ENCODE measurements around the gene AGAP9.
"Not testable (repeated sequence)": the region's sequence is repeated elsewhere in the genome, so short reads cannot be mapped to it uniquely, and the experiment has no call there.

Gene AGAP9

GRCh38 chr10:47523475-47523874 lies at the start of gene AGAP9:
Gene AGAP9, minus strand, starts transcription at chr10:47523638. Its CDS starts 112 bp downstream, at chr10:47523526.
- not testable (repeated sequence) for H3K27ac ChIP-seq (ENCODE audit: low read depth, low read length); H3K4me2 ChIP-seq (ENCODE audit: low read length); H3K36me3 ChIP-seq (ENCODE audit: control insufficient read depth, low read length)

GRCh38 chr10:47571138-47571912 lies 47.9 kb upstream of the AGAP9 start:
- not testable (repeated sequence) for H3K4me2 ChIP-seq (ENCODE audit: low read length); H3K9me3 ChIP-seq (ENCODE audit: control insufficient read depth, insufficient read depth, low read length); H3K4me3 ChIP-seq (ENCODE audit: low read length)

More at GRCh38 chr10:47523475-47523874, at the start of gene AGAP9:
- H3K79me2 ChIP-seq (ENCODE audit: control insufficient read depth, low read length); H3K4me3 ChIP-seq (ENCODE audit: low read length); H4K20me1 ChIP-seq (ENCODE audit: control insufficient read depth, insufficient read depth, low read depth, low read length); H3K9me3 ChIP-seq (ENCODE audit: control insufficient read depth, insufficient read depth, low read length); H3F3A ChIP-seq (ENCODE audit: control insufficient read depth, insufficient read depth); H3K27me3 ChIP-seq (ENCODE audit: control insufficient read depth, low read length); H3K4me1 ChIP-seq (ENCODE audit: control insufficient read depth, low read length); H3K9me2 ChIP-seq (replicated peaks; ENCODE audit: control insufficient read depth, low read length): not testable (repeated sequence)

GRCh38 chr10:47566757-47567156 lies 43.3 kb upstream of the AGAP9 start:
- not testable (repeated sequence) for H3K27ac ChIP-seq (ENCODE audit: low read depth, low read length); H3K36me3 ChIP-seq (ENCODE audit: control insufficient read depth, low read length); H3F3A ChIP-seq (ENCODE audit: control insufficient read depth, insufficient read depth); H4K20me1 ChIP-seq (ENCODE audit: control insufficient read depth, insufficient read depth, low read depth, low read length); H3K9me3 ChIP-seq (ENCODE audit: control insufficient read depth, insufficient read depth, low read length); H3K27me3 ChIP-seq (ENCODE audit: control insufficient read depth, low read length); H3K9me2 ChIP-seq (replicated peaks; ENCODE audit: control insufficient read depth, low read length); H3K4me3 ChIP-seq (ENCODE audit: low read length); H3K4me2 ChIP-seq (ENCODE audit: low read length); H3K79me2 ChIP-seq (ENCODE audit: control insufficient read depth, low read length); H3K4me1 ChIP-seq (ENCODE audit: control insufficient read depth, low read length)

More at GRCh38 chr10:47571138-47571912, 47.9 kb upstream of the AGAP9 start:
- H3K4me1 ChIP-seq (ENCODE audit: control insufficient read depth, low read length); H3K79me2 ChIP-seq (ENCODE audit: control insufficient read depth, low read length); H3F3A ChIP-seq (ENCODE audit: control insufficient read depth, insufficient read depth); H3K9me2 ChIP-seq (replicated peaks; ENCODE audit: control insufficient read depth, low read length); H3K27me3 ChIP-seq (ENCODE audit: control insufficient read depth, low read length); H3K36me3 ChIP-seq (ENCODE audit: control insufficient read depth, low read length); H3K27ac ChIP-seq (ENCODE audit: low read depth, low read length); H4K20me1 ChIP-seq (ENCODE audit: control insufficient read depth, insufficient read depth, low read depth, low read length): not testable (repeated sequence)

- not testable (repeated sequence) for H3K4me2 ChIP-seq (ENCODE audit: low read length); H3K27ac ChIP-seq (ENCODE audit: low read depth, low read length); H3F3A ChIP-seq (ENCODE audit: control insufficient read depth, insufficient read depth); H3K79me2 ChIP-seq (ENCODE audit: control insufficient read depth, low read length); H3K27me3 ChIP-seq (ENCODE audit: control insufficient read depth, low read length); H4K20me1 ChIP-seq (ENCODE audit: control insufficient read depth, insufficient read depth, low read depth, low read length); H3K9me2 ChIP-seq (replicated peaks; ENCODE audit: control insufficient read depth, low read length); H3K9me3 ChIP-seq (ENCODE audit: control insufficient read depth, insufficient read depth, low read length); H3K4me1 ChIP-seq (ENCODE audit: control insufficient read depth, low read length); H3K36me3 ChIP-seq (ENCODE audit: control insufficient read depth, low read length); H3K4me3 ChIP-seq (ENCODE audit: low read length)
Measured at GRCh38 chr10:47566108-47566699, 42.8 kb upstream of the AGAP9 start.

GRCh38 chr10:47565517-47565920 lies 42.1 kb upstream of the AGAP9 start:
- H3K27ac ChIP-seq (ENCODE audit: low read depth, low read length); H3K36me3 ChIP-seq (ENCODE audit: control insufficient read depth, low read length); H3K27me3 ChIP-seq (ENCODE audit: control insufficient read depth, low read length); H3K4me2 ChIP-seq (ENCODE audit: low read length); H4K20me1 ChIP-seq (ENCODE audit: control insufficient read depth, insufficient read depth, low read depth, low read length); H3F3A ChIP-seq (ENCODE audit: control insufficient read depth, insufficient read depth); H3K4me1 ChIP-seq (ENCODE audit: control insufficient read depth, low read length); H3K4me3 ChIP-seq (ENCODE audit: low read length); H3K79me2 ChIP-seq (ENCODE audit: control insufficient read depth, low read length); H3K9me3 ChIP-seq (ENCODE audit: control insufficient read depth, insufficient read depth, low read length); H3K9me2 ChIP-seq (replicated peaks; ENCODE audit: control insufficient read depth, low read length): not testable (repeated sequence)

GRCh38 chr10:47564953-47565352 lies 41.5 kb upstream of the AGAP9 start:
- not testable (repeated sequence) for H3K9me2 ChIP-seq (replicated peaks; ENCODE audit: control insufficient read depth, low read length); H3K36me3 ChIP-seq (ENCODE audit: control insufficient read depth, low read length); H3K4me3 ChIP-seq (ENCODE audit: low read length); H3K9me3 ChIP-seq (ENCODE audit: control insufficient read depth, insufficient read depth, low read length); H3K27ac ChIP-seq (ENCODE audit: low read depth, low read length); H3K27me3 ChIP-seq (ENCODE audit: control insufficient read depth, low read length); H3K4me2 ChIP-seq (ENCODE audit: low read length); H3F3A ChIP-seq (ENCODE audit: control insufficient read depth, insufficient read depth); H3K4me1 ChIP-seq (ENCODE audit: control insufficient read depth, low read length); H3K79me2 ChIP-seq (ENCODE audit: control insufficient read depth, low read length); H4K20me1 ChIP-seq (ENCODE audit: control insufficient read depth, insufficient read depth, low read depth, low read length)

- not testable (repeated sequence) for H3K27me3 ChIP-seq (ENCODE audit: control insufficient read depth, low read length); H3K4me2 ChIP-seq (ENCODE audit: low read length); H3K4me3 ChIP-seq (ENCODE audit: low read length); H3K9me2 ChIP-seq (replicated peaks; ENCODE audit: control insufficient read depth, low read length); H4K20me1 ChIP-seq (ENCODE audit: control insufficient read depth, insufficient read depth, low read depth, low read length); H3K4me1 ChIP-seq (ENCODE audit: control insufficient read depth, low read length); H3K79me2 ChIP-seq (ENCODE audit: control insufficient read depth, low read length); H3K36me3 ChIP-seq (ENCODE audit: control insufficient read depth, low read length); H3K9me3 ChIP-seq (ENCODE audit: control insufficient read depth, insufficient read depth, low read length); H3K27ac ChIP-seq (ENCODE audit: low read depth, low read length); H3F3A ChIP-seq (ENCODE audit: control insufficient read depth, insufficient read depth)
Measured at GRCh38 chr10:47564318-47564717, 40.9 kb upstream of the AGAP9 start.

- H3K36me3 ChIP-seq (ENCODE audit: control insufficient read depth, low read length); H3K9me2 ChIP-seq (replicated peaks; ENCODE audit: control insufficient read depth, low read length); H3K4me1 ChIP-seq (ENCODE audit: control insufficient read depth, low read length); H3F3A ChIP-seq (ENCODE audit: control insufficient read depth, insufficient read depth); H3K27ac ChIP-seq (ENCODE audit: low read depth, low read length); H4K20me1 ChIP-seq (ENCODE audit: control insufficient read depth, insufficient read depth, low read depth, low read length); H3K27me3 ChIP-seq (ENCODE audit: control insufficient read depth, low read length); H3K4me2 ChIP-seq (ENCODE audit: low read length); H3K4me3 ChIP-seq (ENCODE audit: low read length); H3K79me2 ChIP-seq (ENCODE audit: control insufficient read depth, low read length); H3K9me3 ChIP-seq (ENCODE audit: control insufficient read depth, insufficient read depth, low read length): not testable (repeated sequence)
Measured at GRCh38 chr10:47560452-47560851, 37.0 kb upstream of the AGAP9 start.

Measured in DOHH2 (cell line).